K562 (cell line): ENCODE results near the gene PRCP. TPM values are rescaled to one million over a fixed set of nuclear protein-coding genes. Genes with fewer than 3 reads are reported as not detected.

Experiments used
- ATAC-seq: fragments of 200-7000 bp; cut with Tn5 transposase; 3 replicates; pipeline ENCODE4 v1.9.1; 2020; ENCODE audit warnings: moderate library complexity
- BruUV-seq: library from RNA; stranded (reverse); fragments of 400-500 nt; replicated peaks from 2 replicates; lab custom pipeline; 2021; lab: Mats Ljungman, UMichigan
- CTCF ChIA-PET: fragments of 300-600 bp; formaldehyde crosslinking; extraction: SDS; loops from one replicate; lab custom pipeline; 2021; ENCODE audit warnings: low intra/inter-chr PET ratio; lab: Yijun Ruan, JAX
- POLR2A ChIA-PET: fragments of 300-600, 350-650 bp; sonication (Branson Sonifier 250); formaldehyde crosslinking; extraction: SDS; loops from one replicate; lab custom pipeline; 2021; ENCODE audit warnings: antibody characterized with exemption, inconsistent platforms; lab: Yijun Ruan, JAX
- DNase-seq, 4 experiments: peaks; one replicate each; pipeline versions ENCODE4 v3.0.0 to v3.0.0-alpha.2; 2011 to 2018; ENCODE audit warnings: low spot score in 3 of 4, mixed read lengths in 3 of 4; ENCODE audit errors: extremely low read depth in 1 of 4
- FAIRE-seq: peaks from 2 replicates; lab custom pipeline; 2011; peaks lifted over from hg19 to GRCh38; lab: Jason Lieb, UNC
- H2AFZ ChIP-seq: 2 replicates; pipeline ENCODE4 v1.6.0; 2011; ENCODE audit warnings: low read depth, low read length, control low read depth, inconsistent platforms
- H3K27ac ChIP-seq: fragments of 200-600 bp; 3 replicates; pipeline ENCODE4 v1.8.0; 2011; ENCODE audit warnings: low read depth, mild to moderate bottlenecking, control low read depth, inconsistent platforms, low read length, moderate library complexity, mixed read lengths; ENCODE audit errors: extremely low read depth
- H3K27me3 ChIP-seq, 2 experiments: fragments of 300-600 bp in 1 of 2; 2 replicates in 1 of 2; 3 replicates in 1 of 2; pipeline versions ENCODE4 v1.6.0 to v1.8.0; 2011; ENCODE audit warnings: inconsistent platforms in 2 of 2, low read length in 2 of 2, mild to moderate bottlenecking in 1 of 2, mixed read lengths in 1 of 2, moderate library complexity in 1 of 2; ENCODE audit not compliant: control insufficient read depth in 2 of 2, insufficient read depth in 2 of 2
- H3K36me3 ChIP-seq: fragments of 300-600 bp; 3 replicates; pipeline ENCODE4 v1.8.0; 2011; ENCODE audit warnings: mild to moderate bottlenecking, low read length, inconsistent platforms; ENCODE audit not compliant: control insufficient read depth, insufficient read depth
- H3K4me1 ChIP-seq, 2 experiments: fragments of 200-600 bp in 1 of 2; replicated peaks in 1 of 2; 2 replicates in 1 of 2; 3 replicates in 1 of 2; pipeline versions ENCODE4 v1.5.1 to v1.8.0; 2011; ENCODE audit warnings: inconsistent platforms in 2 of 2, low read length in 2 of 2, mild to moderate bottlenecking in 1 of 2, mixed read lengths in 1 of 2, moderate library complexity in 1 of 2; ENCODE audit not compliant: control insufficient read depth in 2 of 2, insufficient read depth in 2 of 2
- H3K4me2 ChIP-seq: 2 replicates; pipeline ENCODE4 v1.6.1; 2011; ENCODE audit warnings: low read length, control low read depth, inconsistent platforms, mixed read lengths; ENCODE audit not compliant: insufficient read depth
- H3K4me3 ChIP-seq: fragments of 200-600 bp; sonication (generic), shearing (Covaris generic); 2 replicates; pipeline ENCODE4 v1.5.1; 2016; ENCODE audit warnings: control low read depth, inconsistent platforms
- H3K79me2 ChIP-seq: fragments of 200-600 bp; 3 replicates; pipeline ENCODE4 v1.8.0; 2011; ENCODE audit warnings: low read length, inconsistent platforms; ENCODE audit not compliant: control insufficient read depth, insufficient read depth
- H3K9ac ChIP-seq, 2 experiments: 2 replicates each; pipeline versions ENCODE4 v1.6.0 to v1.6.1; 2011; ENCODE audit warnings: low read depth in 2 of 2, low read length in 2 of 2, control low read depth in 1 of 2, inconsistent platforms in 1 of 2, mild to moderate bottlenecking in 1 of 2, mixed read lengths in 1 of 2; ENCODE audit not compliant: insufficient read depth in 1 of 2
- H3K9me1 ChIP-seq: one replicate; pipeline ENCODE4 v1.6.0; 2011; ENCODE audit warnings: inconsistent platforms, mild to moderate bottlenecking, low read length, moderate library complexity; ENCODE audit not compliant: control insufficient read depth, insufficient read depth
- H3K9me3 ChIP-seq: replicated peaks from 2 replicates; pipeline ENCODE4 v1.5.1; 2011; ENCODE audit warnings: low read depth, low read length, inconsistent platforms; ENCODE audit not compliant: control insufficient read depth, insufficient read depth
- H4K20me1 ChIP-seq: replicated peaks from 2 replicates; pipeline ENCODE4 v1.6.1; 2011; ENCODE audit warnings: low read length, inconsistent platforms, mixed read lengths; ENCODE audit not compliant: control insufficient read depth, insufficient read depth
- ATF7 ChIP-seq: fragments of 450-650 bp; IDR thresholded peaks from 2 replicates; pipeline ENCODE4 v1.7.1; 2014; ENCODE audit warnings: mild to moderate bottlenecking, moderate library complexity
- ELK1 ChIP-seq: sonication (generic); formaldehyde crosslinking; IDR thresholded peaks from 2 replicates; pipeline ENCODE4 v1.8.1; 2022; ENCODE audit warnings: missing genetic modification reagents
- FOXA3 ChIP-seq, 2 experiments: fragments of 450-650 bp in 1 of 2; sonication (generic) in 1 of 2; formaldehyde crosslinking; IDR thresholded peaks in 1 of 2; conservative IDR thresholded peaks in 1 of 2; 2 replicates each; pipeline versions ENCODE4 v1.4.0 to v1.8.0; 2020 to 2022; ENCODE audit warnings: mild to moderate bottlenecking in 2 of 2, missing genetic modification reagents in 1 of 2
- KLF1 ChIP-seq: fragments of 450-650 bp; IDR thresholded peaks from 2 replicates; pipeline ENCODE4 v1.6.1; 2016; ENCODE audit warnings: missing genetic modification characterization, missing compliant biosample characterization
- MAFK ChIP-seq: IDR thresholded peaks from 2 replicates; pipeline ENCODE4 v1.6.1; 2011; ENCODE audit warnings: low read length, improper control_type of control experiment
- NFYB ChIP-seq: IDR thresholded peaks from 2 replicates; pipeline ENCODE4 v1.6.1; 2011; ENCODE audit warnings: mild to moderate bottlenecking, moderate library complexity; ENCODE audit not compliant: insufficient read length; ENCODE audit errors: extremely low read depth
- SMARCA4 ChIP-seq: fragments of 450-650 bp; IDR thresholded peaks from 2 replicates; pipeline ENCODE4 v1.6.1; 2016
- SRSF1 ChIP-seq: fragments of 200-400 bp; formaldehyde crosslinking; IDR thresholded peaks from 2 replicates; pipeline ENCODE4 v1.6.1; 2017; ENCODE audit warnings: mild to moderate bottlenecking, low read depth, low read length, moderate library complexity
- TCF7L2 ChIP-seq: fragments of 150-350 bp; IDR thresholded peaks from 2 replicates; pipeline ENCODE4 v1.6.1; 2016; ENCODE audit warnings: low read depth, mild to moderate bottlenecking, low read length, moderate library complexity
- ZNF24 ChIP-seq: fragments of 450-650 bp; IDR thresholded peaks from 2 replicates; pipeline ENCODE4 v1.6.1; 2016
- ZNF512 ChIP-seq: IDR thresholded peaks from 2 replicates; pipeline ENCODE4 v1.6.1; 2016; ENCODE audit warnings: missing genetic modification characterization, missing compliant biosample characterization
- WGBS: fragments of 100-300 bp; shearing (Covaris generic); methylation state at CpG from one replicate; pipeline ENCODE4 v1.1.6; 2016; ENCODE audit warnings: low coverage, mixed read lengths; ENCODE audit not compliant: insufficient coverage; ENCODE audit errors: missing lambda C conversion rate; 5-methylcytosine and 5-hydroxymethylcytosine counted together
- in situ Hi-C: fragments of 300-500 bp; cut with MboI; formaldehyde crosslinking; loops from 4 replicates; pipeline ENCODE4 v1.15.0; 2018; ENCODE audit warnings: inconsistent platforms, mixed read lengths
- intact Hi-C: fragments of 100-400 bp; cut with micrococcal nuclease; formaldehyde crosslinking; loops from 2 replicates; pipeline ENCODE4 v1.14.2; 2022
- polyA plus RNA-seq, 8 experiments: library from polyadenylated mRNA; depleted of rRNA in 4 of 8; stranded (reverse) in 5 of 8; unstranded in 3 of 8; fragments of >200 nt; fragmentation: Nextera tagmentation in 2 of 8; fragmentation: Illumina TruSeq in 1 of 8; extraction: Ambion mirVana in 2 of 8; extraction: Trizol in 1 of 8; gene quantifications; 2 replicates each; pipeline versions ENCODE4 v1.2.1 to v1.2.3, GENCODE V29; 2011 to 2014; ENCODE audit warnings: inconsistent platforms in 1 of 8, missing spikeins in 1 of 8
- total RNA-seq, 7 experiments: library from RNA; depleted of rRNA in 6 of 7; stranded (reverse); fragments of >200 nt in 6 of 7; fragmentation: Illumina TruSeq in 2 of 7; extraction: Trizol in 2 of 7; gene quantifications; 2 replicates each; pipeline versions ENCODE4 v1.2.1 to v1.2.3, GENCODE V29; 2011 to 2021; ENCODE audit warnings: low replicate concordance in 1 of 7
- TF ChIP-seq, protein P1 (sequence below): fragments of 250-450 bp; sonication (Bioruptor Pico); IDR thresholded peaks from 2 replicates; pipeline ENCODE4 v1.4.0; 2020

PRCP gene
- total and polyA plus RNA-seq, 9 of the 15 experiments (the other 6 are each of a cell fraction or from before 2014, with no cell fraction given): 9.5 to 43.1 (median 23.2) TPM

DNA sequence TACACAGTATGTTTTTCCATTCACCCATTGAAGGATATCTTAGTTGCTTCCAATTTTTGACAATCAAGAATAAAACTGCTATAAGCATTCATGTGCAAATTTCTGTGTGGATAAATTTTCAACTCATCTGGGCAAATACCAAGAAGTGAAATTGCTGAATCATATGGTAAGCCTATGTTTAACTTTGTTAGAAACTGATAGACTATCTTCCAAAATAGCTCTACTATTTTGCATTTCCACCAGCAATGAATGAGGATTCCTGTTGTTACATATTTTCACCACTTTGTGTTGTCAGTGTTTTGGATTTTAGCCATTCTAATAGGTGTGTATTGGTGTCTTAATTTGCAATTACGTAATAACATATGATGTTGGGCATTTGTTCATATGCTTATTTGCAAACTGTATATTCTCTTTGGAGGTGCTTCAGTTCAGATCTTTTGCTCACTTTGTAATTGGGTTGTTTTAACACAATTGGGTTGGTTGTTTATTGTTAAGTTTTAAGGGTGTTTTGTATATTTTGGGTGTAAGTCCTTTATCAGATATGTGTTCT, 117.3 kb downstream of the PRCP start (continued):
- no peak for TF ChIP-seq ZNF512 (tag)
- TF ChIP-seq ATF7: peak; percentile 55; the same call in 1 of the 2 replicates
- TF ChIP-seq SRSF1: no peak
- peak; percentile 78 for TF ChIP-seq MAFK
- TF ChIP-seq, all 486 proteins: peak for 31

DNA sequence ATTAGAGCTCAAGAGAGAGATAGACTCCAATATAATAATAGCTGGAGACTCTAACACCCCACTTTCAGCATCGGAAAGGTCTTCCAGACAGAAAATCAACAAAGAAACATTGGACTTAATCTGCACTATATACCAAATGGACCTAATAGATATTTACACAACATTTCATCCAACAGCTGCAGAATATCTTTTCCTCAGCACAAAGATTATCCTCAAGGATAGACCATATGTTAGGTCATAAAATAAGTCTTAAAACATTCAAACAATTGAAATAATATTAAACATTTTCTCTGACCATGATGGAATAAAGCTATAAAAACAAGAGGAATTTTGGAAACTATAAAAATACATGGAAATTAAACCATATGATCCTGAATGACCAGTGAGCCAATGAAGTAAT, 121.5 kb downstream of the PRCP start:
- Histone ChIP-seq H3K79me2 (no peaks in the 10 kb centered on the region), H4K20me1 (no peaks in the 10 kb centered on the region), H3K9ac (no peak overlapping the region), H3K4me3 (no peak overlapping the region), H3K4me1 (peaks cover 0 to 6% of the 10 kb centered on the region in 2 experiments; a peak in 1 of 5 replicates), H3K4me2 (no peak overlapping the region), H2AFZ (no peak overlapping the region), H3K27ac (no peak overlapping the region), H3K36me3 (no peaks in the 10 kb centered on the region), H3K9me1 (no peaks in the 10 kb centered on the region), H3K9me3 (peaks cover 4% of the 10 kb centered on the region; the same call in 1 of the 2 replicates), H3K27me3 (no peaks in the 10 kb centered on the region)
- in situ Hi-C loops (no loop called here), intact Hi-C loops (no loop called here)
- no TSS peak for BruUV-seq
- ATAC-seq: no peak
- 42% methylated on average over 1 of the region's 1 CpG for WGBS
- DNase-seq: no peak
- ChIA-PET POLR2A (interaction anchor here (0.9 to 1.5 kb wide), 2 partner anchors 11 to 12 kb away, joined by 4 read pairs; no protein-coding TSS in a partner anchor), CTCF (no interaction called here)
- FAIRE-seq: no peak
- TF ChIP-seq SMARCA4: no peak
- no peak for TF ChIP-seq NFYB
- TF ChIP-seq ELK1 (CRISPR knock-in tag): no peak
- no peak for TF ChIP-seq FOXA3 (CRISPR knock-in tag; conservative IDR thresholded peaks at IDR 0.05 in 1 of 2, IDR thresholded peaks at IDR 0.05 in 1 of 2)
- TF ChIP-seq KLF1 (tag): no peak
- no peak for TF ChIP-seq ZNF24
- TF ChIP-seq TCF7L2: no peak
- TF ChIP-seq, protein P1, sequence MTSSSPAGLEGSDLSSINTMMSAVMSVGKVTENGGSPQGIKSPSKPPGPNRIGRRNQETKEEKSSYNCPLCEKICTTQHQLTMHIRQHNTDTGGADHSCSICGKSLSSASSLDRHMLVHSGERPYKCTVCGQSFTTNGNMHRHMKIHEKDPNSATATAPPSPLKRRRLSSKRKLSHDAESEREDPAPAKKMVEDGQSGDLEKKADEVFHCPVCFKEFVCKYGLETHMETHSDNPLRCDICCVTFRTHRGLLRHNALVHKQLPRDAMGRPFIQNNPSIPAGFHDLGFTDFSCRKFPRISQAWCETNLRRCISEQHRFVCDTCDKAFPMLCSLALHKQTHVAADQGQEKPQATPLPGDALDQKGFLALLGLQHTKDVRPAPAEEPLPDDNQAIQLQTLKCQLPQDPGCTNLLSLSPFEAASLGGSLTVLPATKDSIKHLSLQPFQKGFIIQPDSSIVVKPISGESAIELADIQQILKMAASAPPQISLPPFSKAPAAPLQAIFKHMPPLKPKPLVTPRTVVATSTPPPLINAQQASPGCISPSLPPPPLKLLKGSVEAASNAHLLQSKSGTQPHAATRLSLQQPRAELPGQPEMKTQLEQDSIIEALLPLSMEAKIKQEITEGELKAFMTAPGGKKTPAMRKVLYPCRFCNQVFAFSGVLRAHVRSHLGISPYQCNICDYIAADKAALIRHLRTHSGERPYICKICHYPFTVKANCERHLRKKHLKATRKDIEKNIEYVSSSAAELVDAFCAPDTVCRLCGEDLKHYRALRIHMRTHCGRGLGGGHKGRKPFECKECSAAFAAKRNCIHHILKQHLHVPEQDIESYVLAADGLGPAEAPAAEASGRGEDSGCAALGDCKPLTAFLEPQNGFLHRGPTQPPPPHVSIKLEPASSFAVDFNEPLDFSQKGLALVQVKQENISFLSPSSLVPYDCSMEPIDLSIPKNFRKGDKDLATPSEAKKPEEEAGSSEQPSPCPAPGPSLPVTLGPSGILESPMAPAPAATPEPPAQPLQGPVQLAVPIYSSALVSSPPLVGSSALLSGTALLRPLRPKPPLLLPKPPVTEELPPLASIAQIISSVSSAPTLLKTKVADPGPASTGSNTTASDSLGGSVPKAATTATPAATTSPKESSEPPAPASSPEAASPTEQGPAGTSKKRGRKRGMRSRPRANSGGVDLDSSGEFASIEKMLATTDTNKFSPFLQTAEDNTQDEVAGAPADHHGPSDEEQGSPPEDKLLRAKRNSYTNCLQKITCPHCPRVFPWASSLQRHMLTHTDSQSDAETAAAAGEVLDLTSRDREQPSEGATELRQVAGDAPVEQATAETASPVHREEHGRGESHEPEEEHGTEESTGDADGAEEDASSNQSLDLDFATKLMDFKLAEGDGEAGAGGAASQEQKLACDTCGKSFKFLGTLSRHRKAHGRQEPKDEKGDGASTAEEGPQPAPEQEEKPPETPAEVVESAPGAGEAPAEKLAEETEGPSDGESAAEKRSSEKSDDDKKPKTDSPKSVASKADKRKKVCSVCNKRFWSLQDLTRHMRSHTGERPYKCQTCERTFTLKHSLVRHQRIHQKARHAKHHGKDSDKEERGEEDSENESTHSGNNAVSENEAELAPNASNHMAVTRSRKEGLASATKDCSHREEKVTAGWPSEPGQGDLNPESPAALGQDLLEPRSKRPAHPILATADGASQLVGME (CRISPR knock-in tag): no peak
